ENCODE data around the gene NMRK2. TPM values are rescaled to one million over a fixed set of nuclear protein-coding genes. Genes with fewer than 3 reads are reported as not detected.

Gene NMRK2
- polyA plus RNA-seq, 3 donors, result not detected

GRCh38 chr19:3990815-3991117 lies 57.9 kb downstream of the NMRK2 start:
- DNase-seq (ENCODE audit: extremely low read depth in 1 of 11, low read depth in 9 of 11, low spot score in 4 of 11), result no peak

Other genes starting within 250 kb of the NMRK2 start
- 10 to 100 TPM; 19.7 to 30.2 (median 28.9) TPM for gene PIP5K1C, start 232.6 kb upstream of the NMRK2 start, polyA plus RNA-seq (ENCODE audit: insufficient read length in 3 of 3)
- 10 to 100 TPM in 2 of 3 donors, 1 to 10 TPM in 1; 8.3 to 14.8 (median 11.1) TPM for gene TJP3, start 224.7 kb upstream of the NMRK2 start, polyA plus RNA-seq (ENCODE audit: insufficient read length in 3 of 3)
- 10 to 100 TPM; 11.7 to 21.0 (median 18.5) TPM for gene APBA3, start 171.4 kb upstream of the NMRK2 start, polyA plus RNA-seq (ENCODE audit: insufficient read length in 3 of 3)
- 10 to 100 TPM; 26.4 to 46.6 (median 42.0) TPM for gene MRPL54, start 170.4 kb upstream of the NMRK2 start, polyA plus RNA-seq (ENCODE audit: insufficient read length in 3 of 3)
- not detected for gene RAX2, start 160.8 kb upstream of the NMRK2 start, polyA plus RNA-seq (ENCODE audit: insufficient read length in 3 of 3)
- 1 to 10 TPM in 1 of 3 donors, under 1 TPM in 2; 0.88 to 1.9 (median 0.90) TPM for gene MATK, start 146.7 kb upstream of the NMRK2 start, polyA plus RNA-seq (ENCODE audit: insufficient read length in 3 of 3)
- gene ZFR2, start 64.0 kb upstream of the NMRK2 start, polyA plus RNA-seq (ENCODE audit: insufficient read length in 3 of 3), result 1 to 10 TPM; 2.3 to 3.6 (median 3.2) TPM
- under 1 TPM; 0.33 to 0.51 (median 0.39) TPM for gene ATCAY, start 52.4 kb upstream of the NMRK2 start, polyA plus RNA-seq (ENCODE audit: insufficient read length in 3 of 3)
- 10 to 100 TPM; 32.7 to 50.8 (median 42.1) TPM for gene DAPK3, start 38.0 kb downstream of the NMRK2 start, polyA plus RNA-seq (ENCODE audit: insufficient read length in 3 of 3)
- gene EEF2, start 52.4 kb downstream of the NMRK2 start, polyA plus RNA-seq (ENCODE audit: insufficient read length in 3 of 3), result 1,000 to 10,000 TPM; 1,532 to 1,936 (median 1,761) TPM
- 10 to 100 TPM; 30.7 to 36.6 (median 33.3) TPM for gene PIAS4, start 74.7 kb downstream of the NMRK2 start, polyA plus RNA-seq (ENCODE audit: insufficient read length in 3 of 3)
- gene ZBTB7A, start 133.8 kb downstream of the NMRK2 start, polyA plus RNA-seq (ENCODE audit: insufficient read length in 3 of 3), result 10 to 100 TPM in 2 of 3 donors, 1 to 10 TPM in 1; 7.6 to 13.8 (median 10.5) TPM
- 100 to 1,000 TPM in 2 of 3 donors, 10 to 100 TPM in 1; 85.6 to 125 (median 124) TPM for gene MAP2K2, start 191.1 kb downstream of the NMRK2 start, polyA plus RNA-seq (ENCODE audit: insufficient read length in 3 of 3)
- gene CREB3L3, start 220.6 kb downstream of the NMRK2 start, polyA plus RNA-seq (ENCODE audit: insufficient read length in 3 of 3), result 1 to 10 TPM in 1 of 3 donors, under 1 TPM in 2; 0.56 to 1.2 (median 0.95) TPM
- 10 to 100 TPM; 17.1 to 28.6 (median 21.7) TPM for gene SIRT6, start 249.5 kb downstream of the NMRK2 start, polyA plus RNA-seq (ENCODE audit: insufficient read length in 3 of 3)
- 1 to 10 TPM in 2 of 3 donors, under 1 TPM in 1; 0.79 to 2.3 (median 1.1) TPM for gene ANKRD24, start 249.6 kb downstream of the NMRK2 start, polyA plus RNA-seq (ENCODE audit: insufficient read length in 3 of 3)

All from renal cortex interstitium (tissue), 11 donors.